ENCODE measurements around the gene ZRANB3. TPM values are rescaled to one million over a fixed set of nuclear protein-coding genes. Genes with fewer than 3 reads are reported as not detected.
"Not testable (repeated sequence)": the region's sequence is repeated elsewhere in the genome, so short reads cannot be mapped to it uniquely, and the experiment has no call there.

ZRANB3 gene
- total RNA-seq, 1 experiment from 2014 or later = 15.7 TPM

- DNase-seq (ENCODE audit: low spot score) = no peak
Observed at GRCh38 chr2:135335256-135335655, 195.8 kb downstream of the ZRANB3 start.

GRCh38 chr2:135327146-135327545, 203.9 kb downstream of the ZRANB3 start:
- no peak for DNase-seq (ENCODE audit: low spot score)

GRCh38 chr2:135320465-135321355, 210.3 kb downstream of the ZRANB3 start:
- no peak for DNase-seq (ENCODE audit: low spot score)

- no peak for DNase-seq (ENCODE audit: low spot score)
Observed at GRCh38 chr2:135318808-135319207, 212.2 kb downstream of the ZRANB3 start.

GRCh38 chr2:135317375-135317774, 213.6 kb downstream of the ZRANB3 start:
- no peak for DNase-seq (ENCODE audit: low spot score)

GRCh38 chr2:135311962-135312361, 219.1 kb downstream of the ZRANB3 start:
- no peak for DNase-seq (ENCODE audit: low spot score)

GRCh38 chr2:135311268-135311667, 219.8 kb downstream of the ZRANB3 start:
- DNase-seq (ENCODE audit: low spot score) = no peak

GRCh38 chr2:135304694-135305093, 226.3 kb downstream of the ZRANB3 start:
- DNase-seq (ENCODE audit: low spot score) = no peak

GRCh38 chr2:135299658-135300244, 231.3 kb downstream of the ZRANB3 start:
- DNase-seq (ENCODE audit: low spot score) = no peak

GRCh38 chr2:135299165-135299564, 231.9 kb downstream of the ZRANB3 start:
- DNase-seq (ENCODE audit: low spot score) = no peak

- not testable (repeated sequence) for DNase-seq (ENCODE audit: low spot score)
Observed at GRCh38 chr2:135287121-135287520, 243.9 kb downstream of the ZRANB3 start.

- no peak for DNase-seq (ENCODE audit: low spot score)
Observed at GRCh38 chr2:135285391-135285790, 245.6 kb downstream of the ZRANB3 start.

GRCh38 chr2:135281379-135281778, 249.6 kb downstream of the ZRANB3 start:
- no peak for DNase-seq (ENCODE audit: low spot score)

GRCh38 chr2:135279209-135279608, 251.8 kb downstream of the ZRANB3 start:
- DNase-seq (ENCODE audit: low spot score) = no peak

- no peak for DNase-seq (ENCODE audit: low spot score)
Observed at GRCh38 chr2:135276525-135276924, 254.5 kb downstream of the ZRANB3 start.

GRCh38 chr2:135271006-135271405, 260.0 kb downstream of the ZRANB3 start:
- no peak for DNase-seq (ENCODE audit: low spot score)

GRCh38 chr2:135265960-135266490, 265.0 kb downstream of the ZRANB3 start:
- DNase-seq (ENCODE audit: low spot score) = no peak

- DNase-seq (ENCODE audit: low spot score) = no peak
Observed at GRCh38 chr2:135259123-135259522, 271.9 kb downstream of the ZRANB3 start.

GRCh38 chr2:135258193-135258592, 272.8 kb downstream of the ZRANB3 start:
- no peak for DNase-seq (ENCODE audit: low spot score)

- no peak for DNase-seq (ENCODE audit: low spot score)
Observed at GRCh38 chr2:135257383-135258090, 273.5 kb downstream of the ZRANB3 start.

- DNase-seq (ENCODE audit: low spot score) = no peak
Observed at GRCh38 chr2:135256531-135257260, 274.3 kb downstream of the ZRANB3 start.

- no peak for DNase-seq (ENCODE audit: low spot score)
Observed at GRCh38 chr2:135255208-135255607, 275.8 kb downstream of the ZRANB3 start.

Data from A172 (cell line).